Measurements from ENCODE around the gene EPB41. TPM values are rescaled to one million over a fixed set of nuclear protein-coding genes. Genes with fewer than 3 reads are reported as not detected.

The EPB41 gene
- total and polyA plus RNA-seq, 2 of the 8 experiments (the other 6 are each of a cell fraction or from before 2014, with no cell fraction given) = 36.7 to 109 TPM

GRCh38 chr1:28981210-28981609 is 66.8 kb downstream of the EPB41 start:
- no peak overlapping the region for H2BK20ac ChIP-seq (ENCODE audit: low read length)
- H3K79me2 ChIP-seq (ENCODE audit: control insufficient read depth in 1 of 2, insufficient read depth in 2 of 2, low read length in 2 of 2) = peaks cover 0 to 45% of the 10 kb centered on the region in 2 experiments; a peak in 2 of 4 replicates
- WGBS, 2 experiments (ENCODE audit: extremely low coverage in 1 of 2, insufficient coverage in 1 of 2, insufficient read length in 1 of 2, insufficient replicate concordance in 2 of 2, low coverage in 1 of 2, low lambda C conversion rate in 2 of 2, missing lambda C conversion rate in 1 of 2) = 92% methylated on average over 3 of the region's 3 CpGs; no CpG with 5 or more reads in 1 of the 2 experiments
- no peak for TF ChIP-seq SP1 (IDR thresholded peaks at IDR 0.05; ENCODE audit: low read depth, low read length)
- no peak for TF ChIP-seq TBP (IDR thresholded peaks at IDR 0.05; ENCODE audit: low read depth, low read length)
- TF ChIP-seq TEAD4 (IDR thresholded peaks at IDR 0.05; ENCODE audit: low read depth, low read length) = no peak
- no peak for TF ChIP-seq POU5F1 (IDR thresholded peaks at IDR 0.05; ENCODE audit: low read depth, low read length)
- TF ChIP-seq HDAC6 (IDR thresholded peaks at IDR 0.05; ENCODE audit: low read depth, low read length) = no peak
- TF ChIP-seq CHD1 (IDR thresholded peaks at IDR 0.05; ENCODE audit: low read depth, low read length) = no peak
- TF ChIP-seq, protein P1, sequence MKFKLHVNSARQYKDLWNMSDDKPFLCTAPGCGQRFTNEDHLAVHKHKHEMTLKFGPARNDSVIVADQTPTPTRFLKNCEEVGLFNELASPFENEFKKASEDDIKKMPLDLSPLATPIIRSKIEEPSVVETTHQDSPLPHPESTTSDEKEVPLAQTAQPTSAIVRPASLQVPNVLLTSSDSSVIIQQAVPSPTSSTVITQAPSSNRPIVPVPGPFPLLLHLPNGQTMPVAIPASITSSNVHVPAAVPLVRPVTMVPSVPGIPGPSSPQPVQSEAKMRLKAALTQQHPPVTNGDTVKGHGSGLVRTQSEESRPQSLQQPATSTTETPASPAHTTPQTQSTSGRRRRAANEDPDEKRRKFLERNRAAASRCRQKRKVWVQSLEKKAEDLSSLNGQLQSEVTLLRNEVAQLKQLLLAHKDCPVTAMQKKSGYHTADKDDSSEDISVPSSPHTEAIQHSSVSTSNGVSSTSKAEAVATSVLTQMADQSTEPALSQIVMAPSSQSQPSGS (IDR thresholded peaks at IDR 0.05; ENCODE audit: low read length) = no peak
- no peak for TF ChIP-seq RAD21 (IDR thresholded peaks at IDR 0.05 in 1 of 2, conservative IDR thresholded peaks at IDR 0.05 in 1 of 2; ENCODE audit: low read depth in 2 of 2, low read length in 2 of 2)
- TF ChIP-seq SIRT6 (IDR thresholded peaks at IDR 0.05; ENCODE audit: low read length) = no peak
- no peak for TF ChIP-seq POLR2AphosphoS5 (IDR thresholded peaks at IDR 0.05; ENCODE audit: low read depth, low read length)
- TF ChIP-seq CBX5 (IDR thresholded peaks at IDR 0.05; ENCODE audit: low read depth, low read length) = no peak
- no peak for TF ChIP-seq SAP30 (IDR thresholded peaks at IDR 0.05; ENCODE audit: insufficient read depth, insufficient replicate concordance, low read length)
- TF ChIP-seq TAF1 (IDR thresholded peaks at IDR 0.05; ENCODE audit: low read depth, low read length) = no peak

More at GRCh38 chr1:28981210-28981609, 66.8 kb downstream of the EPB41 start:
- no peak overlapping the region for H4K5ac ChIP-seq (ENCODE audit: insufficient read length, low read depth, low read length)
- no peak overlapping the region for H2AK5ac ChIP-seq (ENCODE audit: low read depth, low read length)
- no peak overlapping the region for H3K56ac ChIP-seq (replicated peaks; ENCODE audit: insufficient read length, low read depth, low read length)
- H2BK120ac ChIP-seq (replicated peaks; ENCODE audit: low read depth, low read length) = no peak overlapping the region
- no peak overlapping the region for H2AFZ ChIP-seq (ENCODE audit: low read length)
- H3K79me1 ChIP-seq (ENCODE audit: low read depth, low read length) = peaks cover 5% of the 10 kb centered on the region
- H3K23ac ChIP-seq (ENCODE audit: insufficient read length) = no peak overlapping the region
- no peaks in the 10 kb centered on the region for H3K9me3 ChIP-seq (ENCODE audit: insufficient read depth in 2 of 2, low read depth in 1 of 2, low read length in 1 of 2)
- no peak overlapping the region for H3K9ac ChIP-seq (replicated peaks in 1 of 4; ENCODE audit: extremely low read depth in 1 of 4, low read depth in 3 of 4, low read length in 3 of 4)
- H2BK15ac ChIP-seq (ENCODE audit: low read length) = no peak overlapping the region
- ChIA-PET POLR2A (ENCODE audit: partially characterized antibody) (no interaction called here), CTCF (ENCODE audit: partially characterized antibody) (interaction anchor here (1.3 kb wide), 1 partner anchor 68 kb away, joined by 3 read pairs; no protein-coding TSS in a partner anchor)
- H3K36me3 ChIP-seq (ENCODE audit: control insufficient read depth in 2 of 4, insufficient read depth in 4 of 4, low read length in 3 of 4) = no peaks in the 10 kb centered on the region
- H3K27ac ChIP-seq (ENCODE audit: low read depth, low read length) = no peak overlapping the region
- H3K27me3 ChIP-seq (replicated peaks in 1 of 4; ENCODE audit: control insufficient read depth in 3 of 4, extremely low read depth in 1 of 4, insufficient read depth in 3 of 4, low read length in 3 of 4) = no peaks in the 10 kb centered on the region
- H4K91ac ChIP-seq (replicated peaks; ENCODE audit: insufficient read length, low read length) = no peak overlapping the region
- no peak overlapping the region for H2BK5ac ChIP-seq (ENCODE audit: low read depth, low read length)
- H3K14ac ChIP-seq (ENCODE audit: insufficient read length) = no peak overlapping the region
- H4K20me1 ChIP-seq (replicated peaks in 1 of 2; ENCODE audit: control insufficient read depth in 1 of 2, insufficient read depth in 2 of 2, low read length in 2 of 2) = peaks cover 0 to 1% of the 10 kb centered on the region in 2 experiments
- H3K4me3 ChIP-seq (ENCODE audit: extremely low read depth in 1 of 4, insufficient read depth in 2 of 4, low read depth in 3 of 4, low read length in 4 of 4) = no peak overlapping the region
- H3K4me1 ChIP-seq (replicated peaks in 1 of 4; ENCODE audit: control insufficient read depth in 3 of 4, insufficient read depth in 4 of 4, low read length in 3 of 4) = peaks cover 2 to 7% (median 5%) of the 10 kb centered on the region in 4 experiments
- no peak overlapping the region for H2BK12ac ChIP-seq (ENCODE audit: low read depth, low read length)
- FAIRE-seq (no peak), DNase-seq (ENCODE audit: low read depth in 1 of 2, low spot score in 2 of 2) (no peak)
- H3K4ac ChIP-seq (replicated peaks; ENCODE audit: insufficient read length, low read depth, low read length) = no peak overlapping the region
- no peak overlapping the region for H3K18ac ChIP-seq (ENCODE audit: extremely low read depth, low read length)
- no peak overlapping the region for H4K8ac ChIP-seq (ENCODE audit: extremely low read depth, insufficient read depth, low read length)
- H3K23me2 ChIP-seq (ENCODE audit: low read depth, low read length) = no peaks in the 10 kb centered on the region
- H3K4me2 ChIP-seq (ENCODE audit: insufficient read depth in 1 of 2, low read depth in 2 of 2, low read length in 2 of 2) = no peak overlapping the region
